ENCODE results near the gene GTF2H1.
A peak's percentile ranks its signal among the peaks of the same experiment; 100 is the strongest.
"Not testable (repeated sequence)": the region's sequence is repeated elsewhere in the genome, so short reads cannot be mapped to it uniquely, and the experiment has no call there.

Gene GTF2H1

DNA sequence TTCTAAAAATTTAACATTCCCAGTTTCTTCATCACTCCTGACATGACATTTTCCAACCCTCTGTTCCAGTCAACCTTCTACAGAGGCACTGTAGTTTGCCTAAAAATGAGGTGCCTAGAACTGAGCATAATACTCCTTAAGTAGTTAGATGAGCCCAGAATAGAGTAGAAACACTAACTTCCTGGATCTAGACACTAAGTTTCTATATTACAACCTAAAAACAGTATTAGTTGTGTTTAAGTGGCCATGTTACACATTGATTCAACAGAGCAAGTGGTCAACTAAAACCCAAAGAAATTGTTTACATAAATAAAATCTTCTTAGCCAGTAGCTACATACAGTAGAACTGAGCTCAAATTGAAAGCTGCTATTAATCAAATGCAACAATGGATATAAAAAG lies 1.8 kb upstream of the GTF2H1 start:
- DNase-seq, result no peak

DNA sequence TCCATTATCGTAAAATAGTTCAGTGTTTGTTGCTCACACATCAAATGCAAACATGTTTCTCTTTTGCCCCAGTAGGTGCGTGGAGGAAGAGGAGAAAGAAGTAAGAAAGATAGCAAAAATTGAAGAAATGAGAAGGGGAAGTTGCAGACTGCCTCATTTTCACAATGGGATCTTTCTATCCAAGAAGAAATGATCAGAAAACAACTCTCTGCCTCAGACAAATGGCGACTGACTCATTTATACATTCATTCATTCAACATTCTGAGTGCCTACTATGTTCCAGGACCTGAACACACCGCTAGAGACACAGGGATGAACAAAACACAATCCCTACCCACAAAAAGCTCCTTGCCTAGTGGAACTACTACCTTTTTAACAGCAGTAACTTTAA lies 794 bp upstream of the GTF2H1 start:
- peak; percentile 12 for DNase-seq

DNA sequence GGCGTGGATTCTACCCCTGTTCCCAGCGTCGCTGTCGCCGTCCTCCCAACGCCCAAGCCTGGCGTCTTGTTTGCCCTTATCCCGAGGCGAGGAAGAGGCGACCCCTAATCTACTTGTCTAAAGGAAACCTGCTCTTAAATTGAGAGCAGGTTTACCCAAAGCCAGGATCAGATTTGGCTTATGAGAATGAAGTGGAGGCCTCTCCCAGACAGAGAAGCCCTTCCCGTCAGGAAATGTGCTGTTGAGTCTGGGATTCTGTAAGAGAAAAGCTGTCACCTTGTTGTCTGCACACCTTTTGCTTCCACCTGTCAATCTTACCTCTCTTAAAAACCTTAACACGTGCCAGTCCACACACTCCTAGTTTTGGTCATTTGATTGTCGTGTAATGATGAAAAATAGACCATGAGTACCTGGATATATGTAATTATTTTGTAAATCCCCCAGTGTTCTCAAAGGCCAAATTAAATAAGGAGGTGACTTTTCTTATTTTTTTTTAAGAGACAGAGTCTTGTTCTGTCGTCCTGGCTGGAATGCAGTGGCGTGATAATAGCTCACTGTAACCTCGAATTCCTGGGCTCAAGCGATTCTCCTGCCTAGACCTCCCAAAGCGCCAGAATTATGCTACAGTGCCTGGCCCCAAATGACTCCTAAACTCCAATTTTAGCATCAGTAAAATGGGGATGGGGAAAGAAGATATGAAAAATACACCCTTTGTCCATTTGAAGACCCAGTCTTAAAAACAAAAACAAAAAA lies 627 bp downstream of the GTF2H1 start:
- no peak for DNase-seq

DNA sequence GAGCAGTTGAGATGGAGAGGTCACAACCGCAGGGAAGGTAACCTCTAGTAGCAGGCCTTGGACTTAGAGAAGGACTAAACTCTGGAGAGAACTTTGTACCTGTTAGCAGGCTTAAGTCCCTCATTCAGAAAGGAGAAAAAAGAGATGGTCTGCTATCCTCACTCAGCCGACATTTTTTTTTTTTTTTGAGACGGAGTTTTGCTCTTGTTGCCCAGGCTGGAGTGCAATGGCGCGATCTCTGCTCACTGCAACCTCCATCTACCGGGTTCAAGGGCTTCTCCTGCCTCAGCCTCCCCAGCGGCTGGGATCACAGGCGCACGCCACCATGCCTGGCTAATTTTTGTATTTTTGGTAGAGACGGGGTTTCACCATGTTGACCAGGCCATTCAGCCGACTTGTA lies 1.5 kb downstream of the GTF2H1 start:
- DNase-seq, result not testable (repeated sequence)

DNA sequence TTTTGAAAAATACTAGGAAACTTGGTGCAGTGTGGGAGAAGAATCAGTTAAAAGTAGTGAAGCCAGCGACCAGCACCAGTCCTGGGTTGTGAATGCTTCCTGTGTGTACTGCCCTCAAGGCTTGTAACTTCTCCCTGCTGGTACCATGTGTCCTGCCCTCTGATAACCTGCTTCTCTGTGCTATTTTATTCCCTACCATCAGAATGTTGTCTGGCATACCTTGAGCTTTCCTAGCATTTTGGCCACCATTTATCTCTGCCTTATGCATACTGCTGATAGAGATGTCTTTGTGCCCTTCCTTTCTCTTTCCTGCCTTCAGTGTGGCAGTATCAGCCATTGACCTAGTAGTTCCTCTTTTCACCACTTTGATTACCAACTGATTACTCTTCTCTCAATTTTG lies 2.0 kb downstream of the GTF2H1 start:
- DNase-seq, result no peak

DNA sequence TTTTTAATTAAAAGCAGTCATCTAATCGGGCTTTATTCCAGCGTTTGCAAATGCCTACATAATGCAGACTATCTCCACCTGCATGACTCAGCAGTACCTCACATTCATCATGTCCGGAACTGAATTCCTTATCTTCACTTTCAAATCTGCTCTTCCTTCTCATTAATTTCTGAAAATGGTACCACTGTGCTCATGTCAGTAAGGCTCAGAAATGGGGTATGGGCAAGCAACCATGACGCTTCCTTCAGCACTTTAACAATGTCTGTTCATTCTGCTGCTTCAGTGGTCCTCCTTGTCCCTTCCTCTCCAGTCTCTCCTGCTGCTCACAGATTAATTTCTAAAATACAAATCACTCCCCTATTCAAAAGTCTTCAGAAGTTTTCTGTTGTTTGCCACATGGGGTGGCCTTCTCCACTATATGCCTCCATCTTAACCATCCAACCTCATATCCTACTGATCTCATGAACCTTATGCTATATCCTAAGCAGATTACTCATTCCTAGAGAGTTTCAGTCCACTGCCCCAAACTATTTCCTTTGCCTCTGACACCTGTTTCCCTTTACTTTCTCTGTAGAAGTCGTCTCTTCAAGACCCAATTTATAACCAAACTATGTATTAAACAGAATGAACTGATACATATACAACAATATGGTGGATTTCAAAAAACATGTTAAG lies 7.0 kb downstream of the GTF2H1 start:
- DNase-seq, result no peak

DNA sequence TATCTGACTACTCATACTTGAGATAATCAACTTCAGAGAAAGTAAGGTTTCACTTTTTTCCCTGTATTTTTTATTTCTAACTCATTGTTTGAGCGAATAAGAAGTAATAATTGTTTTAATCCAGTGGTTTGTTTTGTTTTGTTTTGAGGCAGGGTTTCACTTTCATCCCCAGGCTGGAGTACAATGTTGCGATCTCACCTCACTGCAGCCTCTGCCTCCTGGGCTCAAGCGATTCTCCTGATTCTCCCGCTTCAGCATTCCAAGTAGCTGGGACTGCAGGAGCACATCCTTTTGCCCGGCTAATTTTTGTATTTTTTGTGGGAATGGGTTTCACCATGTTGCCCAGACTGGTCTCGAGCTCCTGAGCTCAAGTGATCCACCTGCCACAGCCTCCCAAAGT lies 8.6 kb downstream of the GTF2H1 start:
- DNase-seq, result peak; percentile 23

DNA sequence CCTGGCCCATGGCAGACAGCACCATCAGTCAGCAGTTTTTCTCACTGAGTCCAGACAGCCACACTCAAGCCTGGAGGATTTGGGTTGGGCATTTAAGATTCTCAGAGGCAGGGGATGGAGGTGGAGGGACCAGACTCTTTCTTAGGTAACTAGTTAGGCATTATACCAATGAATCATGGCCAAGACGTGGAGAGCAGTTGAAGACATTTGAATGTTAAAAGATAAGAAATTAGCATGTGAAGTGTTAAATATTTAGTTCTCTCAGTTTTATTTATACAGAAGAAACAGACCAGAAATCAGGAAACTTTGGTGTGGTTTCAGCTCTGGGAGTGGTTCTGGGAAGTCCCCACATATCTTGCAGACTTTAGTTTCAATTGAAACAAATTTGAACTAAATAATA lies 9.9 kb downstream of the GTF2H1 start:
- DNase-seq, result peak; percentile 69

DNA sequence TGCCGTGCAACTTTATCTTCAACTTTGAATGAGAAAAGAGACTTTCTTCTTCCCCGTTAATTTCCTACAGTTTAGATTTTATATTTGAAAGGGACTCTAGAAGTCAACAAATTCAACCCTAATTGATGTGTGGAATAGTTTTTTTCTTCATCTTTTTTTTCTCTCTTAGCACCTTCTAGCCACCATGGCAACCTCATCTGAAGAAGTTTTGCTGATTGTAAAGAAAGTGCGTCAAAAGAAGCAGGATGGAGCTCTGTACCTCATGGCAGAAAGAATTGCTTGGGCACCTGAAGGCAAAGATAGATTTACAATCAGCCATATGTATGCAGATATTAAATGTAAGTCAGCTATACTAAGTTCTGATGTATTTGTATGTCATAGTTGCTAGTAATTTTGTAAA lies 10.5 kb downstream of the GTF2H1 start:
- DNase-seq, result peak; percentile 59

DNA sequence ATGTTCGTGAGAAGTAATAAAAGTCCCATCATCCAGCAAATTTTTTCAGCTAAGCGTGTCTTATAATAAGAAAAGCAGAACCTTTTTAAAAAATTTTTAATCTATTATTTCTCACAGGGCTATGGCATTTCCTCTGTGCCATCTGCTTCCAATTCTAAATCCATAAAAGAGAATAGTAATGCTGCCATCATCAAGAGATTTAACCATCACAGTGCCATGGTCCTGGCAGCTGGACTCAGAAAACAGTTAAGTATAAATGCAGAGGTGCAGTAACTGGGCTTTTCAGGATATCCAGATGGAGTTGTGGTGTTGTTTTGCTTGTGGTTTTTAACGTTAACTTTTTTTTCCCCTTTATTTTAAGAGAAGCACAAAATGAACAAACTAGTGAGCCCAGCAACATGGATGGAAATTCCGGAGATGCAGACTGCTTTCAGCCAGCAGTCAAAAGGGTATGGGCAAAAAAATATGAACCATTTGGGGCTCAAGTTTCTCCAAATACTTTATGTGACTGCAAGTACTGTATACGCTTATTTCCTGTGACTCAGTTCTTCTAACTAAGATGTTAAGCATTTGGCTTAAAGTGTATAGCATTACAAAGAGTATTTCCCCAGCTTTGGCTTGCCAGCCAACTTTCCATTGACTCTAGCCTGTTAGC lies 25.2 kb downstream of the GTF2H1 start:
- no peak for DNase-seq

DNA sequence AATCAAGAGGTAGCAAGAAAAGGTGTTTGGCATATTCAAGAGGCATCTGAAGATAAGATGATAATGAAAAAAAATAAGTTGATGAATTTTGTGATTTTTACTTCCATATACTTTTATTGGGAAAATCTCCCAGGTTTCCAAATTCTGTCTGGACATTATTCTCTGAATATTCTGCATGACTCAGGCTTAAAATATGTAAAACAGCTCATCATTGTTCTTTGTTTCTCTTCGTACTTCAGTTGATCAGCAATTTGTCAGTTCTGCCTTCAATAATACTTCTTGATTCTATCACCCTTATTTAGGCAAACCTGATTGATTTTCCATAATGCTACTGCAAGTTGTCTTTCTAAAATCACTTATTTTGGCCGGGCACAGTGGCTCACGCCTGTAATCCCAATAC lies 30.2 kb downstream of the GTF2H1 start:
- DNase-seq, result no peak

DNA sequence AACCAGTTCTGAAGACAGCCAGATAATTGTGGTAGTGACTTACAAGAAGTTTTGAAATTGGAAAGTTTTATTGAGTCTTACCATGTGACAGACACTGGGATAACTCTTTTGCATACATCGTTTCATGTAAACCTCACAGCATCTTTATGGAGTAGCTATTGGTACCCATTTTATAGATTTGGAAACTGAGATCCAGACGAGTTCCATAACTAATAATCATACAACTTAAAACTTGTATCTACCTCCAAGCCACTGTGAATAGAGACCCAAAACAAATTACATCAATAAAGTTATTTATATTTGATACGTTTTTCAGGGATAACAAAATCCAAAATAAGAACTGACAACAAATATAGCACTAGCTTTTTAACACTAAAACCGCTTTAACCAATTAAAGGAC lies 36.3 kb downstream of the GTF2H1 start:
- DNase-seq, result no peak

DNA sequence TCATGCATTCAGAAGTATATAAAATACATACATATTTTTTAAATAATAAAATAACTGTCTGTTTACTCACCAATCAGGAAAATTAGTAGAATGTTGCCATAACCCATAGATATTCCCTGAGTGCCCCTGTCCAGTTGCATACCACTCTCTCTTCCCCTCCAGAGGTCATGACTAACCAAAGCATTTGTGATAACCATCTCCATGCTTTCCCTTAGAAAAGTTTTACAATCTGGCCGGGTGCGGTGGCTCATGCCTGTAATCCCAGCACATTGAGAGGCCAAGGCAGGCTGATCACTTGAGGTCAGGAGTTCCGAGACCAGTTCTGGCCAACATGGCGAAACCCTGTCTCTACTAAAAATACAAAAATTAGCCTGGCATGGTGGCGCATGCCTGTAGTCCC lies 38.8 kb downstream of the GTF2H1 start:
- no peak for DNase-seq

DNA sequence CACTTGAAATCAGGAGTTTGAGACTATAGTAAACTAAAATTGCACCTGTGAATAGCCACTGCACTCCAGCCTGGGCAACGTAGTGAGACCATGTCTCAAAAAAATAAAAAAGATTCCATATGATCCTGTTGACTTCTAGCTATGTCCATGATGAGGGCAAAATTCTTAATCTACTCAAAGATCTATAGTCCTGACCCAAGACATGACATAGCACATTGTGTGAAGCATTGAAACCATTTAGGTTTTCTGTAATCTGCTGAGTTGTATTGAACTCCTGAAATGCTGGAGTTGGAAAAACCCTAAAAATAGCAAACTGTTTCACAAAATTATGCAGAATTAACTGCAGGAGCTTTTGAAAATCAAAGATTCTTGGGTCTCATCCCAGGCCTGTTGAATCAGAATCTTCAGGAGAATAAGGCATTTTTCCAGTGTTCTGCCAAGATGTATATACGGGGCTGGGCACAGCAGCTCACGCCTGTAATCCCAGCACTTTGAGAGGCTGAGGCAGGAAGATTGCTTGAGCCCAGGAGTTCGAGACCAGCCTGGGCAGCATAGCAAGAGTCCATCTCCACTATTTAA lies 42.2 kb downstream of the GTF2H1 start:
- no peak for DNase-seq

DNA sequence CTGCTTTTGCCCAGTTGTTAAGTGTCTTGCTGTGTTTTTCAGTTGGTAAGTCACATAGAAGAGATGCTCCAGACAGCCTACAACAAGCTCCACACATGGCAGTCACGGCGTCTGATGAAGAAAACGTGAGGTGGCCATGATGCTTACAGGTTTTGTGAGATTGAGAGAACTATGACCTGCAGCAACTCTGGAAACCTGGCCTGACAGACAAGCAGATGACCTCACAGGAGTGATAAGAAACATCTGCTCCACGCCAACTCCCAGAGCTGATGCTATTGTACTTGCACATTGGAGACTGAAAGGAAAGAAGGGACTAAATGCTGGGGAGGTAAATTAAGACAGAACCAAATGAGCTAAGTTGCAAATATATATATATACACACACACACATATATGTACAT lies 43.4 kb downstream of the GTF2H1 start:
- DNase-seq, result no peak

DNA sequence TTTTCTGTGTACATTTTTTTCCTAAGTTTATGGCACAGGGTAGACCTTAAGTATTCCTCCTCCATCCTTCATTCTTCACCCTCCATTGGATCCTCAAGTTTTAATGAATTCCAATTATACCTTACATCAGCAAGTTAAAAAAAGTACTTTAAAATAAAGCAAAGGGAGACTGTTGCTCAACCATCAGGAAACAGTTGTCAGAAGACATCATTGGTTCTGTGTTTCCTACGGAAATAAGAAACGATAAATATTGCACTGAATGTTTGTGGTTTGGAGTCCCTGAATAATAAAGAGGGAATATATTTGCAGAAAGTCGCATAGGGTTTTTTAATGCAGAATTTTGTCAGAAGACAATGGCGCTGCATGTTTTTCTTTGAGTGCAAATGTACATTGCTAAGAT lies 43.9 kb downstream of the GTF2H1 start:
- DNase-seq, result no peak

DNA sequence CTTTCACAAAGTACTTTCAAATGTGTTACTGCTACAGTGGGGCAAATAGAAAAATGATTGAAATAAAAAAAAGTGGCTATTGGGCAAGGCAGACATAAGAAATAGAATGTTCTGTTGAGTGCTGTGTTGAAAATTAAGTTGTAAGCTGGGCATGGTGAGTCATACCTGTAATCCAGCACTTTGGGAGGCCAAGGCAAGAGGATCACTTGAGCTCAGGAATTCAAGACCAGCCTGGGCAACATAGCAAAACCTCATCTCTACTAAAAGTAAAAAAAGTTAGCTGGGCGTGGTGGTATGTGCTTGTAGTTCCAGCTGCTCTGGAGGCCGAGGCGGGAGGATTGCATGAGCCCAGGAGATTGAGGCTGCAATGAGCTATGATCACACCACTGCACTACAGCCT lies 45.1 kb downstream of the GTF2H1 start:
- DNase-seq, result no peak

DNA sequence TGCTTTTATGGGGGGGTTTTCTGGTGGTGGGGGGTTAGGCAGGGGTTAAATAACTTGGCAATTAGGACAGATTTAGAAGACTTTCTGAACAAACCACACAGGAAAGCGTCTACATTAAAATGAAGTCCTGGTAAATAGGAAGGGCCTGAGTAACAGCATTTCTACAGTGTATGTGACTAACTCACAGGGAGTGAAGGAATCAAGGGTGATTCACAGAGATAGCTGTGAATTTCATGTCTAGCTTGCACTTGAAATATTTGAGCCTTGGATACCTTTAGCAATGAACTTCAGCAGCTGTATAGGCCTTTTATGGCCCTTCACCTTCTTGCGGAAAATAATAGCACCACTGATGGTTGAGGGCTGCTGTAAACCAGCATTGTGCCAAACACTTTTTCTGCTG lies 45.9 kb downstream of the GTF2H1 start:
- no peak for DNase-seq

DNA sequence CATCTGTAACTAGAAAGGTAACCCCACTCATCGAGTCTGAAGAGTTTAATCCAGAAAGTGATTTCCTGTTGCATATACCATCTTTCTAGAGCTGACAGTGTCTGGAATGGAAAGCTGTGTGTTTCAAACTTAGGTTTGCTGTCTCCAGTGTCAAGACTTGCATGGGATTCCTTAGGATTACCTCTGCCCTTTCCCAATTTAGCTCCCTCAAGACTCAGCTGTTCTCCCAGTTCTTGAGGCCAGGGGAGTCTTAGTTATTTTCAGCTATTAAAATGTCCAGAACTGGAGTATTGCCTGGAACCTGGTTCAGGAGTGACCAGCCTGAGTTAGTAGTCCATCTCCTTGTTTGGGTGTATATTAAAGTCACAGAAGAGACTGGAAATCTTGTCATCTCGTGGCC lies 47.0 kb downstream of the GTF2H1 start:
- no peak for DNase-seq

DNA sequence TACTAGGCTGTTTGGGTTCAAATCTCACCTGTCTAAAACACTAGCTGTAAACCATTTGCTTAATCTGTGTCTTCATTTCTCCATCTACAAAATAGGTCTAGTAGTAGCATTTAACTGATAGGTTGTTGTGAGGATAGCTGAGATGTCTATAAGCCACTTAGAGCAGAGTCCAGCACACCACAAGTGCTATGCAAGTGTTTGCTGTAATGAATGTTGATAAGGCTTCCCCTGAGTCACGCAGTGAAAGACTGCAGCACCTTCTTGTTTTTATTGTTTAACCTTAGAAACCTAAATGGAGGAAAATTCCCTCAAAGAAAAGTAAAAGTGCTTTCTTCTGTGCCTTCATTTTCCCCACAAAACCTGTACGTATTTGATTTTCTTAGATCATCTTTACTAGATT lies 48.9 kb downstream of the GTF2H1 start:
- DNase-seq, result no peak

DNA sequence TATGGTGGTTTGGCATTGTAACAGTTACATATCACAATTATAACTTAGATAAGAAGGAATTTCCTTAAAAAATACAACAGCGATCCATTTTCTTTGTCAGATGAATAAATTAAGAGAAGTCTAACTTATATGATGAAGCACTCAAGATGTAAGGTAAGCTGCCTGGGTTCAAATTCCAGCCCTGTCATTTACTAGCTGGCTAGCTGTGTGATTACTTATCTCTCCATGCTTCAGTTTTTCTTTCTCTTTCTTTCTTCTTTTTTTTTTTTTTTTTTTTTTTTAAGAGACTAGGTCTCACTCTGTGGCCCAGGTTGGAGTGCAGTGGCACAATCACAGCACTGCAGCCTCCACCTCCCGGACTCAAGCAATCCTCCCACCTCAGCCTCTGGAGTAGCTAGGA lies 49.8 kb downstream of the GTF2H1 start:
- no peak for DNase-seq

DNA sequence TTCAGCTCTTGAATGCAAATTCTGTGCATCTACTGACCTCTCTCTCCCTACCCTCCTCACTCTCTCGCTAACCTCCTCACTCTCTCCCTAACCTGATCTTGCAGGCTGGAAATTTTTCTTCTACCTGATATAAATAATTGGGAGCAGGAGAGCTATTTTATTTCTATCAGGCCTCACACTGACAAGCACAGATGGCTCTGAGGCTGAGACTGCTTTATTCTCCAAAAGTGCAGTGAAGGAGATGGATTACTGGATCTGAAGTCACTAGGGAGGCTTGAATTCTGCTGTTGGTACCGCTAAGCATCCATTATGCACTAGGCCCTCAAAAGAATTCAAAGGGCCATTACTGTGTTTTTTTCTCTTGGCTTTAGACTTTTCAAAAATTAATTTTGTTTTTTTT lies 52.6 kb downstream of the GTF2H1 start:
- no peak for DNase-seq

DNA sequence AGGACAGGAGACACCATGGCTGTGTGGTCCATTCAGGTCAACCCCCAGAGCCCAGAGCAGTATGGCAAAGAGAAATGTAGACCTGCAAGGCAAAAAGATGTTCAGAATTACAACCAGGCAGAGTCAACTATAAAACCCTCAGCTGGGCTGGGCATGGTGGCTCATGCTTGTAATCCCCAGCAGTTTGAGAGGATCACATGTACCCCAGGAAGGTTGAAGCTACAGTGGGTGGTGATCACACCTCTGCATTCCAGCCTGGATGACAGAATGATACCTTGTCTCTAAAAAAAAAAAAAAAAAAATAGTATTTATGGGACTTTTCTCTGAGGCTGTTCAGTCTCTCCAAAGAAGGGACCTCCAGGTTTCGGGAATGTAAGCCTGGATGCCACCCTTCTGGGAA lies 53.6 kb downstream of the GTF2H1 start:
- no peak for DNase-seq

DNA sequence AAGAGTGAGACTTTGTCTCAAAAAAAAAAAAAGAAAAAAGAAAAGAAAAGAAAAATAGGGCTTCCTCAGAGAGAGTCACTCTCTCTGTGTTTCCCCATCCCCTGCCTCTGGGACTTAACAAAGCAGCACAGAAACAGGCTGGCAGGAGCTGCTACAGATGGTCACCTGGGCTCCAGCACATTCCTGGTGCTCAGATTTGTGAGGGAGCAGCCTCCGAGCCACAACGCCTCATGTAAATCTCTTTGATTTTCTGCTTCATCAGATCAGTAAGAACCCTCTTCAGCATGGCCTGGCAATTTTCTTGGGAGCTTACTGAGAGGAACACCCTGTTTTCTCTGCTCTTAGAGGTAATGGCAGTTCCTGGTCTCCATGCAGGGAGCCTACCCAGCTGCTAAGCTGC lies 56.8 kb downstream of the GTF2H1 start:
- no peak for DNase-seq

Data from CD4-positive, alpha-beta T cell treated with Interleukin-21 for 1 hour (primary cell).